Endothelial cell of umbilical vein (primary cell): ENCODE results near the gene L3MBTL4. TPM values are rescaled to one million over a fixed set of nuclear protein-coding genes. Genes with fewer than 3 reads are reported as not detected.

ENCODE experiments used
- BruUV-seq: library from RNA; stranded (reverse); fragments of 400-500 nt; replicated peaks from 2 replicates; lab custom pipeline; 2021; lab: Mats Ljungman, UMichigan
- CTCF ChIA-PET: fragments of 300-600, 350-600 bp; sonication (Branson Sonifier 250); formaldehyde crosslinking; loops from one replicate; lab custom pipeline; 2021; ENCODE audit warnings: antibody characterized with exemption, inconsistent platforms; lab: Charles Lee
- POLR2A ChIA-PET: fragments of 300-600, 350-600 bp; sonication (Branson Sonifier 250); formaldehyde crosslinking; loops from one replicate; lab custom pipeline; 2021; ENCODE audit warnings: antibody characterized with exemption, inconsistent platforms; lab: Charles Lee
- DNase-seq: peaks from one replicate; pipeline ENCODE4 v3.0.0-alpha.2; 2011; ENCODE audit warnings: low read depth, low spot score
- FAIRE-seq: peaks from 2 replicates; lab custom pipeline; 2011; peaks lifted over from hg19 to GRCh38; lab: Jason Lieb, UNC
- H2AFZ ChIP-seq: 2 replicates; pipeline ENCODE4 v1.6.0; 2012; ENCODE audit warnings: low read depth, low read length, control low read depth, inconsistent platforms
- H3K27ac ChIP-seq: 2 replicates; pipeline ENCODE4 v1.5.1; 2011; ENCODE audit warnings: low read depth, mild to moderate bottlenecking, control low read depth, low read length, moderate library complexity; ENCODE audit not compliant: insufficient read depth
- H3K27me3 ChIP-seq, 2 experiments: 2 replicates each; pipeline versions ENCODE4 v1.6.0 to v1.6.1; 2011; ENCODE audit warnings: low read length in 2 of 2, mixed read lengths in 1 of 2; ENCODE audit not compliant: control insufficient read depth in 2 of 2, insufficient read depth in 2 of 2
- H3K36me3 ChIP-seq, 2 experiments: 2 replicates in 1 of 2; 3 replicates in 1 of 2; pipeline ENCODE4 v1.5.1; 2011; ENCODE audit warnings: low read length in 2 of 2, mild to moderate bottlenecking in 1 of 2, moderate library complexity in 1 of 2; ENCODE audit not compliant: control insufficient read depth in 2 of 2, insufficient read depth in 2 of 2; ENCODE audit errors: extremely low read depth in 1 of 2
- H3K4me1 ChIP-seq: 3 replicates; pipeline ENCODE4 v1.5.1; 2011; ENCODE audit warnings: mild to moderate bottlenecking, low read length; ENCODE audit not compliant: control insufficient read depth, insufficient read depth; ENCODE audit errors: extremely low read depth
- H3K4me2 ChIP-seq: 2 replicates; pipeline ENCODE4 v1.6.1; 2011; ENCODE audit warnings: low read length, control low read depth, mixed read lengths; ENCODE audit not compliant: insufficient read depth
- H3K4me3 ChIP-seq, 3 experiments: fragments of 200-600 bp in 1 of 3; sonication (generic), shearing (Covaris generic) in 1 of 3; replicated peaks in 1 of 3; 2 replicates each; pipeline ENCODE4 v1.5.1; 2011 to 2016; ENCODE audit warnings: control low read depth in 3 of 3, low read length in 3 of 3, mild to moderate bottlenecking in 2 of 3, inconsistent platforms in 1 of 3, low read depth in 1 of 3, moderate library complexity in 1 of 3; ENCODE audit not compliant: insufficient read depth in 1 of 3
- H3K79me2 ChIP-seq: 2 replicates; pipeline ENCODE4 v1.6.0; 2012; ENCODE audit warnings: low read length, inconsistent platforms; ENCODE audit not compliant: control insufficient read depth, insufficient read depth
- H3K9ac ChIP-seq: replicated peaks from 2 replicates; pipeline ENCODE3; 2011; ENCODE audit warnings: low read length, control low read depth; ENCODE audit not compliant: insufficient read depth; ENCODE audit errors: extremely low read depth
- H3K9me1 ChIP-seq: replicated peaks from 3 replicates; pipeline ENCODE4 v1.6.0; 2011; ENCODE audit warnings: mild to moderate bottlenecking, low read length; ENCODE audit not compliant: control insufficient read depth, insufficient read depth; ENCODE audit errors: extremely low read depth
- H3K9me3 ChIP-seq: replicated peaks from 2 replicates; pipeline ENCODE4 v1.5.1; 2012; ENCODE audit warnings: low read length, inconsistent platforms; ENCODE audit not compliant: control insufficient read depth, insufficient read depth
- H4K20me1 ChIP-seq: replicated peaks from 2 replicates; pipeline ENCODE3; 2011; ENCODE audit warnings: mild to moderate bottlenecking, low read length; ENCODE audit not compliant: control insufficient read depth, insufficient read depth; ENCODE audit errors: extremely low read depth
- CTCF ChIP-seq, 2 donors: IDR thresholded peaks; 1 replicate in 1 of 2; 2 replicates in 1 of 2; pipeline ENCODE4 v1.5.1; 2011; ENCODE audit warnings: low read length in 2 of 2, mild to moderate bottlenecking in 2 of 2, moderate library complexity in 2 of 2, control low read depth in 1 of 2, inconsistent platforms in 1 of 2, low read depth in 1 of 2; ENCODE audit not compliant: insufficient read depth in 1 of 2; ENCODE audit errors: extremely low read depth in 1 of 2
- EZH2 ChIP-seq: IDR thresholded peaks from 2 replicates; pipeline ENCODE4 v1.6.1; 2012; ENCODE audit warnings: borderline replicate concordance, low read depth, mild to moderate bottlenecking, moderate library complexity, low read length, inconsistent platforms; ENCODE audit not compliant: severe bottlenecking
- FOS ChIP-seq: IDR thresholded peaks from 2 replicates; pipeline ENCODE4 v1.6.1; 2011; ENCODE audit warnings: mild to moderate bottlenecking, low read length, moderate library complexity, borderline replicate concordance; ENCODE audit not compliant: insufficient read depth
- GATA2 ChIP-seq: IDR thresholded peaks from 2 replicates; pipeline ENCODE4 v1.7.0; 2011; ENCODE audit warnings: low read depth, mild to moderate bottlenecking, moderate library complexity, mixed read lengths, low read length; ENCODE audit not compliant: insufficient read length, insufficient read depth
- JUN ChIP-seq: IDR thresholded peaks from 2 replicates; pipeline ENCODE4 v1.6.1; 2011; ENCODE audit warnings: borderline replicate concordance, low read depth; ENCODE audit not compliant: insufficient read length, insufficient read depth
- MYC ChIP-seq: IDR thresholded peaks from one replicate; pipeline ENCODE4 v1.6.1; 2011; ENCODE audit warnings: mild to moderate bottlenecking, low read depth, low read length
- POLR2A ChIP-seq: IDR thresholded peaks from 2 replicates; pipeline ENCODE4 v1.6.1; 2012; ENCODE audit warnings: low read depth, mild to moderate bottlenecking, control low read depth, low read length
- POLR2AphosphoS5 ChIP-seq: IDR thresholded peaks from 2 replicates; pipeline ENCODE4 v1.6.1; 2012; ENCODE audit warnings: low read depth, mild to moderate bottlenecking, control low read depth, low read length, moderate library complexity; ENCODE audit not compliant: insufficient read depth
- dilution Hi-C: fragments of 300-500 bp; cut with MboI; formaldehyde crosslinking; loops from one replicate; pipeline ENCODE4 v1.15.0; 2019; ENCODE audit warnings: low sequenced_read_pairs; ENCODE audit not compliant: extremely low pct_ligation_motif_present
- intact Hi-C: fragments of 100-400 bp; cut with micrococcal nuclease; formaldehyde crosslinking; loops from one replicate; pipeline ENCODE4 v1.10.0; 2022
- polyA plus RNA-seq, 4 experiments: library from polyadenylated mRNA; depleted of rRNA in 3 of 4; stranded (reverse) in 3 of 4; unstranded in 1 of 4; fragments of >200 nt; gene quantifications; 2 replicates each; pipeline versions ENCODE4 v1.2.1 to v1.2.3, GENCODE V29; 2011 to 2012; ENCODE audit warnings: missing spikeins in 1 of 4
- total RNA-seq: library from RNA; stranded (reverse); gene quantifications from 2 replicates; pipeline ENCODE4 v1.2.3, GENCODE V29; 2021
- TF ChIP-seq, protein P1 (sequence below): IDR thresholded peaks from 2 replicates; pipeline ENCODE4 v1.6.1; 2011; ENCODE audit not compliant: insufficient read depth, insufficient read length

L3MBTL4 gene
- total and polyA plus RNA-seq, 2 donors (not counting 3 experiments of a cell fraction or from before 2014, with no cell fraction given), result 0.80 TPM; not detected in 1

GRCh38 chr18:6286585-6286984 lies 128.1 kb downstream of the L3MBTL4 start:
- FAIRE-seq, result no peak
- ChIA-PET POLR2A (no interaction called here), CTCF (no interaction called here)
- Histone ChIP-seq H3K4me1 (no peaks in the 10 kb centered on the region), H3K27me3 (no peaks in the 10 kb centered on the region), H3K9me1 (no peaks in the 10 kb centered on the region), H3K4me3 (no peak overlapping the region), H3K79me2 (no peaks in the 10 kb centered on the region), H2AFZ (no peak overlapping the region), H3K9me3 (no peaks in the 10 kb centered on the region), H3K36me3 (no peaks in the 10 kb centered on the region), H4K20me1 (no peaks in the 10 kb centered on the region), H3K9ac (no peak overlapping the region), H3K4me2 (no peak overlapping the region), H3K27ac (no peak overlapping the region)
- dilution Hi-C loops, result no loop called here
- intact Hi-C loops, result loop anchor here (10.0 kb wide), 1 partner anchor 62 kb away; no protein-coding TSS in a partner anchor
- TF ChIP-seq FOS (no peak), CTCF (IDR thresholded peaks at IDR 0.05; ENCODE audit: extremely low read depth in 1 of 2, insufficient read depth in 1 of 2, low read depth in 1 of 2, low read length in 2 of 2) (no peak), GATA2 (no peak), EZH2 (no peak), MYC (no peak), POLR2A (no peak), POLR2AphosphoS5 (no peak), JUN (no peak)
- TF ChIP-seq, protein P1, sequence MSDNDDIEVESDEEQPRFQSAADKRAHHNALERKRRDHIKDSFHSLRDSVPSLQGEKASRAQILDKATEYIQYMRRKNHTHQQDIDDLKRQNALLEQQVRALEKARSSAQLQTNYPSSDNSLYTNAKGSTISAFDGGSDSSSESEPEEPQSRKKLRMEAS, result no peak
- BruUV-seq, result no TSS peak
- no peak for DNase-seq
